Limb (tissue), 2 donors: ENCODE measurements around the gene APH1B.
A peak's percentile ranks its signal among the peaks of the same experiment; 100 is the strongest.
"Not testable (repeated sequence)": the region's sequence is repeated elsewhere in the genome, so short reads cannot be mapped to it uniquely, and the experiment has no call there.

Experiments used
- DNase-seq, 2 donors: peaks; one replicate each; pipeline ENCODE4 v3.0.0-alpha.2; 2016; ENCODE audit errors: extremely low spot score in 2 of 2

The APH1B gene

DNA sequence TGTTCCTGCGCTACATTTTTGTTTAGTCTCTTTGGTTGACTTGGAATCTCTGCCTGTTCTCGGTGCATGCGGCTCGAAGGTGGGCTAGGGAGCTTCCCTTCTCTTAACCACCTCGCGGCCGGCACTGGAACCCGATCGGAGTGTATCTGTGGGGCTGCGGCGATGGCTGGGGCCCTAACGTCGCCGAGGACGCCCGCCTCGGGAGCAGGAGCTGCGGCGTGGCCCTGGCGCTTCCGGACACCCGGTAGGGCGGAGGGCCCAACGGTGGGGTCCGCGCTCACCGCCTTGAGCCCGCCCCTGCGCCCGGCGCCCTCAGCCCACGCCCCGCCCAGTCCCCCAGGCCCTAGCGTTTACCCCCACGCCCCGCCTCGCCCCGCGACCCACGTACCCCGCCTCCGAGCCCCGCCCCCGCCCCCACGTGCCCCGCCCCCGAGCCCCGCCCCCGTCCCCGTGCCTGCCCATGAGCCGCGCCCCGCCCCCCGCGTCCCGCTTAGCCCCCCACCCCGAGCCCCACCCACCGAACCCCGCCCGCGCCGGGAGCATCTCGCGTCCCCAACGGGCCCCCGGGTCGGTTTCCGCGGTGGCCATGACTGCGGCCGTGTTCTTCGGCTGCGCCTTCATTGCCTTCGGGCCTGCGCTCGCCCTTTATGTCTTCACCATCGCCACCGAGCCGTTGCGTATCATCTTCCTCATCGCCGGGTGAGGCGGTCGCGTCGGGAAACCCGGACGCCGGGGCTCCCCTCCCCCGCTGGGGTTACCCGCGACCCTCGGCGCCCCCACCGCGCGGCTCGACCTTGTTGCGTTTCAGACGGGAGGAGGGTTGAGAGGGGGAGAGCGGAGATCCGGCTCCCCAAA is at the start of gene APH1B:
TSS of gene APH1B (plus strand) at position 568 of the 855 bp plus-strand sequence. CDS start at position 587, 19 bp downstream.
- DNase-seq, result peak; percentile 77 to 94

- no peak for DNase-seq
Observed at GRCh38 chr15:63227689-63228088, 49.7 kb upstream of the APH1B start.

DNA sequence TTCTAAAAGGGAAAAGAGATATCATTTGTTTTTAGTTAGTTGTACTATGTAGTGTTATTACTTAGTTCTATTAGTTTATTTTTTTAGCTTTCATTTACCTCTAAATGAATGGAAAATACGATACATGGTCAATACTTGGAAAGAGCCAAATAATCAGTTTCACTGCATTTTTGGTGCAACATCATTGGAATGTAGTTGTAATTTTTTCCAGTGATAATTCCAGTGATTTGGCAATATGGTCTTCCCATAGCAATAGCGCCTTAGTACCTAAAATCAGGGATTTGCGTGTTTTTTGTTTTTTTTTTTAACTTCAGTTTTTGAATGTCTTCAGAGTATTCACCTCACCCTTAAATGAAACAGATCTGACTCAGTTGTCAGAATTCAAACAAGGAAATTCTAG is 46.2 kb upstream of the APH1B start:
- no peak for DNase-seq

DNA sequence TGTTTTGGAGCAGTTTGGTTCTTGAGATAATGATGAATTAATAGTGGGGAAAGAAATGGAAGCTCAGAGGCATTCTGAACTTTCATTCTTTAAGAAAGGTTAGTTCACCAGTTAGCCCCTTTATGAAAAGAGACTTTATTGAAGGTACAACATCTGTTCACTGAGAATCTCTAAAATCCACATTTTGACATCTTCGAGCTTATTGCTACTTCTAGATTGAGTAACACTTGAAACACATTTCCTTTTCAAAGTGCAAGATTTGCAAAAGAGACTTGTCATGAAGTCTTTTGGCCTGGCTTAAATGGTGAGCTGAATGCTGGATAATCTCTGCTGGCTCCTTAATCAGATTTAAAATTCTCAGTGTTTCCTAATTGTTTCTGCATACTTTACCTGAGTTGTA is 45.7 kb upstream of the APH1B start:
- DNase-seq, result no peak

DNA sequence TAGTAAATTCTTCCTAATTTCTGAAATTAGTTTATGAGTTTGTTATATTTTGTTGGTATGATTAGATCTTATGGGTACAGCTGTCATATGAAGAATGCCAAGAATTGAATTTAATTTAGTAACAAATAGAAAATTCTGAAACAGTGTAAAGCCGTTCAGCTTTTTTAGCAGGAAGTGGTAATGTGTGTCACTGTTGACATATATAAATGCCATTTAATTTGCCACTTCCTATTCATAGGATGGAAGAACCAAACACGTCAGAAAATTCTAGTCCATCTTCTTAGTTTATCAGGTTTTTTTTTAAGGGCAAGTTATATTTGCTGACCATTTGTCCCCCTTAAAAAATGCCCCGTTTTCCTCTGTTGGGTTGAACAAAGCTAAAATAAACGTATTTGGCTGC is 45.0 kb upstream of the APH1B start:
- no peak for DNase-seq

DNA sequence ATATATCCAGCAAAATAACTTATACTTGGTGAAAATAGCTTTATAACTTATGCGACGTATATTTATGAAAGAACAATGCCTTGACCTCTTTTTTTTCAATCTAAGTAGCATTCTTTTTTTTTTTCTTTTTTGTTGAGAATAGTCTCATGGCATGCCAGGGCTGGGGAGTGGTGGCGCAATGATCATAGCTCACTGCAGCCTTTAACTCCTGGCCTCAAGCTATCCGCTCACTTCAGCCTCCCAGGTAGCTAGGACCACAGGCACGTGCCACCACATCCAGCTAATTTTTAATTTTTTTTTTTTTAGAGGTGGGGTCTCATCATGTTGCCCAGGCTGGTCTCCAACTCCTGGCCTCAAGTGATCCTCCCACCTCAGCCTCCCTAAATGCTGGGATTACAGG is 44.5 kb upstream of the APH1B start:
- DNase-seq, result no peak

DNA sequence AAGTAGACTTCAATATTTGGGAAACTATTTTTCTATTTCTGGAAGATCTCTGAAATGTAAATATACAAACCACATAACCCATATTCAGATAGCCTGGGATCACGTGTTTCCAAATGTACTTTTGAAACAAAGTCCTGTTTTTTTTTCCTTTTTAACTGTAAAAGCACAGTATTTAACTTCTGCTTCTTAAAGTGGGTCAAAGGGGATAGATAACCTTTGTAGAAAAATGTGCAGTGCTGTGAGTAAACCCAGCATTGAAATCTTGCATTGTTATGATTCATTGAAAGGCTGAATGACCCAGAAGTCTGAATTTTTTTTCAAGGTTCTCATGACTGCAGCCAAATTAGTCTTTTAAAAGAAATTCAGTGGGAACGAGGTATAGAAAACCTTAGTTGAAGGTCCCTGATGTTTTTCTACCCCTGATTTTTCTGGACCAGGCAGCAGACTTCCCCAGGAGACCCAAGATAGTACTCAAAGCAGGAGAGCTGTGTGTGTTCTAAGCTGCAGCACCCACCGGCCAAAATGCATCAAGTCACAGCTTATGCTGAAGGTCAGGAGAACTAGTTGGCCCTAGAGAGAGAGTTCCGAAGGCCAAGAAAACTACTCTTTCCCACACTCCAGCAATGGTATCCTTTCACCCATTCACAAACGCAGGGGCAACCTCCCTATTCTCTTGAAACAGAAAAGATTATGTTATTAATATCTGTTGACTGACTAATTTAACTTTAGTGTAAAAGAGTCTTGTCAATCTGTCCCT is 43.6 kb upstream of the APH1B start:
- DNase-seq, result no peak

GRCh38 chr15:63234451-63234870 is 42.9 kb upstream of the APH1B start:
- no peak for DNase-seq

GRCh38 chr15:63236272-63236671 is 41.1 kb upstream of the APH1B start:
- no peak for DNase-seq

DNA sequence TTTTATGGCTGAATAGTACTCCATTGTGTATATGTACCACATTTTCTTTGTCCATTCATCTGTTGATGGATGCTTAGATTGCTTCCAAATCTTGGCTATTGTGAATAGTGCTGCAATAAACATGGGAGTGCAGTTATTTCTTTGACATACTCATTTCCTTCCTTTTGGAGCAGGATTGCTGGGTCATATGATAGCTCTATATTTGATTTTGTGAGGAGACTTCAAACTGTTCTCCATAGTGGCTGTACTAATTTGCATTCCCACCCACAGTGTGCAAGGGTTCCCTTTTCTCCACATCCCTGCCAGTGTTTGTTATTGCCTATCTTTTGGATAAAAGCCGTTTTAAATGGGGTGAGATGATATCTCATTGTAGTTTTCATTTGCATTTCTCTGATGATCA is 40.3 kb upstream of the APH1B start:
- not testable (repeated sequence) for DNase-seq

DNA sequence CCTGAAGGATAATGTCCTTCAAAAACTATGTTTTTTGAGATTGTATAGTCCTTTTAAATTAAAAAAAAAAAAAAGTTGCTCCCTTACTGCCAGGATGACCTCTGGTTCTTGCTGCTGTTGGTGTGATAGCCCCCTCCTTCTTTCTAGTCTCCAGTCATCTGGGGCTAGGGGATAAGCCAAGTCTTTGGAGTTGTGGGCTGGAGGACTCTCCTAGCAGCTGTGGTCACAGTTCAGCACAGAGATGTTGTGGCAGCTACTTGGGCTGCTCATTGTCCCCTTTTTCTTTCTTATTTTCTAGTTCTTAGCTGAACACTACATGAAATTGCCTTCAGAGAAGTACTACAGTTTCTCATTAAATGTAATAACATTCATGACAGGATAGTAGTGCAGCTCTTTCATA is 39.2 kb upstream of the APH1B start:
- no peak for DNase-seq

- no peak for DNase-seq
Observed at GRCh38 chr15:63238796-63239195, 38.6 kb upstream of the APH1B start.

GRCh38 chr15:63240109-63240508 is 37.3 kb upstream of the APH1B start:
- no peak for DNase-seq

GRCh38 chr15:63241316-63241715 is 36.1 kb upstream of the APH1B start:
- DNase-seq, result no peak

DNA sequence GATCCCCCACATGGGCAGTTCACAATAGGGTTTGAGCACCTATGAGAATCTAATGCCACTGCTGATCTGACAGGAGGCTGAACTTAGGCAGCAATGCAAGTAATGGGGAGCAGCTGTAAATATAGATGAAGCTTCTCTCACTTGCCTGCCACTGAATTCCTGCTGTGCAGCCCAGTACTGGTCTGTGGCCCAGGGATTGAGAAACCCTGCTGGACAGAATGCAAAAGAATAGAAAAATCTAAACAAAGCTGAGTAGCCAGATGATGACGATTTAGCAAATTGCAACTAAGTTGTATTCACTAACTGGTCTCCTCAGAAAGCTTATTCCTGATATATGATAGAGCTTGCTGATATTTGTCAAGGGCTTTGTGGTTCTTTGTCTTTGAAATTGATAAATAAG is 34.3 kb upstream of the APH1B start:
- no peak for DNase-seq

GRCh38 chr15:63243776-63244175 is 33.6 kb upstream of the APH1B start:
- DNase-seq, result no peak

DNA sequence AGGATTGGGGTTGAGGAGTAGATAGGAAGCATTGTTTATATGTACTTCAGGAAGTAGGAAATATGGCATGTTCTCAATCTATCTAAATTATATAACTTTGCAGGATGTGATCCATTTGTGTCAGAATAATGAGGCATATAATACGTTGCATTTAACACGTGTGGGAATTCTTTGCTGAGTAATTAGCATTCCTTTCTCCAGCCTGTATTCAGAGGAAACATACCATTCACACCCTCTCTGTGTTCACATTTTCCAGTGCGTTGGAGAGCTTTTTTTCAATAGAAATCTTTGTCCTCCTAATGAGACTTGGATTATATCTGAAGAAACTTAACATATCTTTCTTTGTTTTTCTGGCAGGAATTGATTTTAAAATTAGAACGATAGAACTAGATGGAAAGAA is 33.0 kb upstream of the APH1B start:
- peak in 1 of 2 donors; percentile 39 for DNase-seq

- DNase-seq, result no peak
Observed at GRCh38 chr15:63244976-63245645, 32.3 kb upstream of the APH1B start.

- DNase-seq, result no peak
Observed at GRCh38 chr15:63246691-63247469, 30.5 kb upstream of the APH1B start.

- DNase-seq, result no peak
Observed at GRCh38 chr15:63250312-63250965, 27.0 kb upstream of the APH1B start.

DNA sequence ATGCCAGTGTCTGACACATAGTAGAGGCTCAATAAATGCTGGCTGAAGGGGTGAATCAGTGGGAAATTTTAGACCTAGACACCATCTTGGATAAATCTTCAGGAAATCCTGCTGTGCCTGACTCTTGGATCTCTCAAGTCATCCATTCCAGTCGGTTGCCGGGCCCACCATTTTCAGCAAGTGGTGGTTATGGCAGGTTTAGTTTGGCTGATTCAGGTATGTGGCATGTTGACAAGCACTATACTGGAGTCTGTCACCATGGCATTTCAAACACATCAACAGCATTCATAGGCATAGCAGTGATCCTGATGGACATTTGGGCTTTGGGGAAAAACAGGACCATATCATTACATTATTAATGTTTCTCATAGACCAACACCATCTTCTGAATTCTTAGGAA is 25.7 kb upstream of the APH1B start:
- no peak for DNase-seq
